CD4-positive, alpha-beta T cell treated with Interleukin-4 for 4 hours (primary cell): ENCODE data around the gene DCAF5.
"Not testable (repeated sequence)": the region's sequence is repeated elsewhere in the genome, so short reads cannot be mapped to it uniquely, and the experiment has no call there.

Source experiments
- DNase-seq: peaks from one replicate; pipeline ENCODE4 v3.0.0-alpha.2; 2020

The DCAF5 gene

GRCh38 chr14:69042299-69042698, 110.6 kb downstream of the DCAF5 start:
- no peak for DNase-seq

GRCh38 chr14:69041783-69042182, 111.1 kb downstream of the DCAF5 start:
- no peak for DNase-seq

- DNase-seq, result no peak
Measured at GRCh38 chr14:69040353-69040752, 112.6 kb downstream of the DCAF5 start.

GRCh38 chr14:69039288-69039628, 113.7 kb downstream of the DCAF5 start:
- no peak for DNase-seq

GRCh38 chr14:69038455-69039287, 114.2 kb downstream of the DCAF5 start:
- no peak for DNase-seq

- no peak for DNase-seq
Measured at GRCh38 chr14:69037790-69038454, 115.0 kb downstream of the DCAF5 start.

- DNase-seq, result no peak
Measured at GRCh38 chr14:69036757-69037506, 116.0 kb downstream of the DCAF5 start.

GRCh38 chr14:69034612-69035262, 118.2 kb downstream of the DCAF5 start:
- DNase-seq, result no peak

GRCh38 chr14:69027242-69027913, 125.5 kb downstream of the DCAF5 start:
- no peak for DNase-seq

- no peak for DNase-seq
Measured at GRCh38 chr14:69023035-69023434, 129.9 kb downstream of the DCAF5 start.

GRCh38 chr14:69022093-69022492, 130.8 kb downstream of the DCAF5 start:
- DNase-seq, result not testable (repeated sequence)

GRCh38 chr14:69017706-69018105, 135.2 kb downstream of the DCAF5 start:
- DNase-seq, result no peak

- DNase-seq, result no peak
Measured at GRCh38 chr14:69014829-69015259, 138.1 kb downstream of the DCAF5 start.

- DNase-seq, result peak; percentile 7
Measured at GRCh38 chr14:69013943-69014782, 138.8 kb downstream of the DCAF5 start.

- DNase-seq, result no peak
Measured at GRCh38 chr14:69012256-69012953, 140.5 kb downstream of the DCAF5 start.

GRCh38 chr14:69010648-69011047, 142.3 kb downstream of the DCAF5 start:
- no peak for DNase-seq

GRCh38 chr14:69008421-69008884, 144.5 kb downstream of the DCAF5 start:
- no peak for DNase-seq

GRCh38 chr14:69006346-69006745, 146.6 kb downstream of the DCAF5 start:
- DNase-seq, result no peak

GRCh38 chr14:69005432-69006148, 147.3 kb downstream of the DCAF5 start:
- no peak for DNase-seq
